Colonic mucosa (tissue), 4 donors: Measurements from ENCODE around the gene NALCN. TPM values are rescaled to one million over a fixed set of nuclear protein-coding genes. Genes with fewer than 3 reads are reported as not detected.

ENCODE experiments used
- DNase-seq: peaks from one replicate; pipeline ENCODE4 v3.0.0-alpha.2; 2020
- H3K27ac ChIP-seq: fragments of 200-600 bp; one replicate; pipeline ENCODE4 v1.8.0; 2021
- H3K27me3 ChIP-seq: fragments of 200-600 bp; one replicate; pipeline ENCODE4 v1.8.0; 2021
- H3K36me3 ChIP-seq: fragments of 200-600 bp; one replicate; pipeline ENCODE4 v1.8.0; 2021
- H3K4me1 ChIP-seq: fragments of 200-600 bp; one replicate; pipeline ENCODE4 v1.8.0; 2021; ENCODE audit warnings: mild to moderate bottlenecking
- H3K4me3 ChIP-seq: fragments of 200-600 bp; one replicate; pipeline ENCODE4 v1.8.0; 2021
- H3K9ac ChIP-seq, 2 donors: one replicate each; pipeline ENCODE4 v1.7.0; 2013; ENCODE audit warnings: control low read depth in 2 of 2, low read depth in 2 of 2, low read length in 2 of 2
- H3K9me3 ChIP-seq: fragments of 200-600 bp; one replicate; pipeline ENCODE4 v1.8.0; 2021
- intact Hi-C: fragments of 100-400 bp; cut with DNase I; formaldehyde crosslinking; loops from one replicate; pipeline ENCODE4 v1.14.1; 2022
- total RNA-seq, 2 donors: library from RNA; stranded (reverse); fragmentation: NEBNext Ultra II Directional in 1 of 2; extraction: Animal tissue kit (Norgen Biotek cat#: 25700) in 1 of 2; gene quantifications; one replicate each; pipeline ENCODE4 v1.2.1, GENCODE V29; 2021
- TF ChIP-seq, protein P1 (sequence below): fragments of 200-600 bp; IDR thresholded peaks from one replicate; pipeline ENCODE4 v1.8.0; 2022; ENCODE audit warnings: antibody characterized with exemption, mild to moderate bottlenecking
- donor health status: healthy.
- donor health status: DM: no; HTN: no; CAD: no.
- donor health status: DM: no; HTN: no; CAD: no.

The NALCN gene
- total RNA-seq, 2 donors from 2014 or later: 0.22 to 0.27 TPM

DNA sequence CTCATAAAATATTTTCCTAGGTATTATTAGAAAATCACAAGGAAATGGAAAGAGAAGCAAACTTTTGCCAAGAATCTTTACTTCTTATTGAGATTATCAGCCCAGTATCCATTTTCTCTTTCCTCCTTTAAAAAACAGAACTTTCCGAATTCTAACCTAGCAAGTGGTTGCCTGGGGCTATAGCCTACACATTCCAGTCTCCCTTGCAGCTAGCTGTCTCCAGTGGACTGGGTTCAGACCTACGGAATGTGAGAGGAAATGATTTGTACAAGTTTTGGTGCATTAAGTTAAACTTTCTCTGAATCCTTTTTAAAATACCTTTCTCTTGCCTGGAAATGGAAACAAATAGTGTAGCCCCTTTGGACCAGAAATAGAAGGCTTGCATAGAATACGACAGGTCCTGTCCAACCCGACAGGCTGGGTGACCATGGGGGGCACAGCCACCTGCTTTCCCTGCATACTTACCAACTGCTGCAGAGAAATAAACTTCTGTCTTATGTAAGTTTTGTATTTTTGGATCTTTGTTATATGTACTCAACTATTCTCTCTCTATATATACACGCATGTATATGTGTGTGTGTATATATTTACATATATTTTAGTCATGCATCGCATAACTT lies 185.9 kb downstream of the NALCN start:
- H3K36me3 ChIP-seq: no peaks in the 10 kb centered on the region
- H3K9me3 ChIP-seq: no peaks in the 10 kb centered on the region
- H3K9ac ChIP-seq: no peak overlapping the region
- H3K27ac ChIP-seq: no peak overlapping the region
- intact Hi-C loops: no loop called here
- no peaks in the 10 kb centered on the region for H3K4me1 ChIP-seq
- TF ChIP-seq, protein P1, sequence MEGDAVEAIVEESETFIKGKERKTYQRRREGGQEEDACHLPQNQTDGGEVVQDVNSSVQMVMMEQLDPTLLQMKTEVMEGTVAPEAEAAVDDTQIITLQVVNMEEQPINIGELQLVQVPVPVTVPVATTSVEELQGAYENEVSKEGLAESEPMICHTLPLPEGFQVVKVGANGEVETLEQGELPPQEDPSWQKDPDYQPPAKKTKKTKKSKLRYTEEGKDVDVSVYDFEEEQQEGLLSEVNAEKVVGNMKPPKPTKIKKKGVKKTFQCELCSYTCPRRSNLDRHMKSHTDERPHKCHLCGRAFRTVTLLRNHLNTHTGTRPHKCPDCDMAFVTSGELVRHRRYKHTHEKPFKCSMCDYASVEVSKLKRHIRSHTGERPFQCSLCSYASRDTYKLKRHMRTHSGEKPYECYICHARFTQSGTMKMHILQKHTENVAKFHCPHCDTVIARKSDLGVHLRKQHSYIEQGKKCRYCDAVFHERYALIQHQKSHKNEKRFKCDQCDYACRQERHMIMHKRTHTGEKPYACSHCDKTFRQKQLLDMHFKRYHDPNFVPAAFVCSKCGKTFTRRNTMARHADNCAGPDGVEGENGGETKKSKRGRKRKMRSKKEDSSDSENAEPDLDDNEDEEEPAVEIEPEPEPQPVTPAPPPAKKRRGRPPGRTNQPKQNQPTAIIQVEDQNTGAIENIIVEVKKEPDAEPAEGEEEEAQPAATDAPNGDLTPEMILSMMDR: no peak
- DNase-seq: no peak
- no peak overlapping the region for H3K4me3 ChIP-seq
- no peaks in the 10 kb centered on the region for H3K27me3 ChIP-seq

DNA sequence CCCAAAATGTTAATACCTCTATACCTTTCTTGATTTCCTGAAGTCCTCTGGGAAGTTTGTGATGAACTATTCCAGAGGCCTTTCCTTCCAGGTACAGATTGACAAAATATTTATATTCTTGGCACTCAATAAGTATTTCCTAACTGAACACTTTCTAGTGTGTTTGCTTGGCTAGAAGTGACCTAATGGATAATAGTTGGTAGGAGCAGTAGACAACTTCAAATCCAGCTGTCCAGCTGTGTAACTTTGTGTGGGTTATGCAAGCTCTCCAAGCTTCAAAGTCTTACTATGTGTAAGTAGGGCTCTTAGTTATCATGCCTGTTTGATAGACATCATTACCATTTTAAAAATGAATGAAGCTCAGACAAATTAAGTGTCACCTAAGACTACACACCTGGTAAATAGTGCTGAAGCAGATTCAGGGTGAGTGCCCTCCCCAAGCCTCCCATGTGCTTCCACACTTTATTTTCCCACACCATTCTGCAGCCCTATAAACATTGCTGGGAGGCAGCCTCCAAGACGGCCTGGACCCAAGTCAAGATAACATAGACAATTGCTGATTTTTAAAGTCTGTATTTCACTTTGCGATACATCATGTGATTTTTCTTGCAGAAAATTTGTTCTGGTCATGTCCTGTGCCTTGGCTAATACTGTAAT lies 196.6 kb downstream of the NALCN start:
- intact Hi-C loops: no loop called here
- H3K4me1 ChIP-seq: no peaks in the 10 kb centered on the region
- no peak overlapping the region for H3K4me3 ChIP-seq
- DNase-seq: no peak
- no peak overlapping the region for H3K9ac ChIP-seq
- no peaks in the 10 kb centered on the region for H3K36me3 ChIP-seq
- H3K9me3 ChIP-seq: no peaks in the 10 kb centered on the region
- no peak overlapping the region for H3K27ac ChIP-seq
- no peaks in the 10 kb centered on the region for H3K27me3 ChIP-seq
- TF ChIP-seq, protein P1: no peak

DNA sequence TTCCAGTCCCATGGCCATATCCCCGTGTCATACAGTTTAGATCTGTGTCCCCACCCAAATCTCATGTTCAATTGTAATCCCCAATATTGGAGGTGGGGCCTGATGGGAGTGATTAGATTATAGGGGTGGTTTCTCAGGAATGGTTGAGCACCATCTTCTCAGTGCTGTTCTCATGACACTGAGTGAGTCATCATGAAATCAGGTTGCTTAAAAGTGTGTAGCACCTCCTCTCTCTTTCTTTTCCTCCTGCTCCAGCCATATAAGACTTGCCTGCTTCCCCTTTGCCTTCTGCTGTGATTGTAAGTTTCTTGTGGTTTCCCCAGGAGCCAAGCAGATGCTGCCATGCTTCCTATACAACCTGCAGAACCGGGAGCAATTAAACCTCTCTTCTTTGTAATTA lies 197.8 kb downstream of the NALCN start:
- TF ChIP-seq, protein P1: no peak
- DNase-seq: no peak
- Histone ChIP-seq H3K27me3 (no peaks in the 10 kb centered on the region), H3K27ac (no peak overlapping the region), H3K9me3 (no peaks in the 10 kb centered on the region), H3K36me3 (no peaks in the 10 kb centered on the region), H3K4me1 (no peaks in the 10 kb centered on the region), H3K4me3 (no peak overlapping the region), H3K9ac (no peak overlapping the region)
- intact Hi-C loops: no loop called here

DNA sequence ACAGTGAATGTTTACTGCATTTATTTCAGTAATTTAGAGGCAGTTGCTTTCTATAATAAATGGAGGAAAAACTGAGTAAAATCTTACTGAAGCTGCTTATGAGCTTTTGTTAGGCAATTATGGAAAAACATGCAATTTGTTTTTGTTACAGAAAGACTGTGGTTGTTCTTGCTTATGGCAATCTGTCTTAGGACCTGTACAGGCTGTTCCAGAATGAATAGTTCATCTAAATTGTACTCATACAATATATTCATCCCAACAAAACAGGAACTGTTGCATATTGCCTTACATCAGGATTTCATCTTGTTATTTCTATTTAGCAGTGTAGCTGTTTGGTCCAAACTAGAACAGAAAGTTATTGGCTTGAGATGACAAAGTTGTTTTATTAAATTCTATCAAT lies 199.2 kb downstream of the NALCN start:
- Histone ChIP-seq H3K9me3 (no peaks in the 10 kb centered on the region), H3K4me3 (no peak overlapping the region)

DNA sequence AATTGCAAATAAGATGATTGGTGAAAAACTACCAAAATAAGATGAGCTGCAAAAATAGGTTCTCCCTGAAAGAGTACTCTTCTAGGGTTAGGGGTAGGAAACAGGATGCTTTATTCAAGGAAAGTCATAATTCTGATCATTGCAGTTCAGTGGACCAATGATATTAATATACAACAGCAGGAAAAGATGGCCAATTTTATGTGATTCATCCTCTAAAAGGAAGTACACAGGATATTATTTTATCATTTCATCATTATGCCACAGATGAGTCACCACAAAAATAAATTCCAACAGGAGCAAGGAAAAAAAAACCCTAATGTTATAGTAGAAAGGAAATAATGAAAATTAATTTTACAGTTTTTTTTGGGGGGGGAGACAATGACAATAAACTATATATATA lies 205.0 kb downstream of the NALCN start:
- DNase-seq: no peak
- TF ChIP-seq, protein P1: no peak
- intact Hi-C loops: no loop called here

More for the DNA sequence above, 199.2 kb downstream of the NALCN start:
- intact Hi-C loops: no loop called here
- H3K27ac ChIP-seq: no peak overlapping the region
- DNase-seq: no peak
- H3K27me3 ChIP-seq: no peaks in the 10 kb centered on the region
- H3K9ac ChIP-seq: no peak overlapping the region
- TF ChIP-seq, protein P1: no peak
- no peaks in the 10 kb centered on the region for H3K36me3 ChIP-seq
- H3K4me1 ChIP-seq: no peaks in the 10 kb centered on the region

More for the DNA sequence above, 205.0 kb downstream of the NALCN start:
- no peak overlapping the region for H3K9ac ChIP-seq
- H3K27ac ChIP-seq: no peak overlapping the region
- H3K9me3 ChIP-seq: no peaks in the 10 kb centered on the region
- no peaks in the 10 kb centered on the region for H3K27me3 ChIP-seq
- H3K4me1 ChIP-seq: no peaks in the 10 kb centered on the region
- H3K4me3 ChIP-seq: no peak overlapping the region
- no peaks in the 10 kb centered on the region for H3K36me3 ChIP-seq
